Measurements from ENCODE around the gene RHBDD1. TPM values are rescaled to one million over a fixed set of nuclear protein-coding genes. Genes with fewer than 3 reads are reported as not detected.

The RHBDD1 gene
- total RNA-seq, 1 donor from 2014 or later = 90.2 TPM

GRCh38 chr2:226875438-226876225 lies 39.8 kb downstream of the RHBDD1 start:
- H3K36me3 Mint-ChIP-seq (ENCODE audit: low read depth) = peaks cover 65% of the 10 kb centered on the region
- no peak for DNase-seq
- CTCF ChIA-PET = no interaction called here
- no peaks in the 10 kb centered on the region for H3K9me3 Mint-ChIP-seq
- H3K4me3 Mint-ChIP-seq = no peak overlapping the region
- no peak for TF ChIP-seq CTCF (IDR thresholded peaks at IDR 0.05)
- intact Hi-C loops (cut with micrococcal nuclease) = loop anchor here (2.0 kb wide), 2 partner anchors 17 to 21 kb away; no protein-coding TSS in a partner anchor
- no peaks in the 10 kb centered on the region for H3K27me3 Mint-ChIP-seq
- peaks cover 39% of the 10 kb centered on the region for H3K4me1 Mint-ChIP-seq
- no peak for ATAC-seq (ENCODE audit: low read depth)
- peak overlapping the region; percentile 57 for H3K27ac Mint-ChIP-seq
- POLR2A ChIA-PET = interaction anchor here (0.8 kb wide), 1 partner anchor 30 kb away, joined by 3 read pairs; no protein-coding TSS in a partner anchor

GRCh38 chr2:226877491-226877890 lies 41.6 kb downstream of the RHBDD1 start:
- DNase-seq = no peak
- intact Hi-C loops (cut with micrococcal nuclease) = loop anchor here (2.0 kb wide), 1 partner anchor 15 kb away; no protein-coding TSS in a partner anchor
- Mint-ChIP-seq H3K36me3 (ENCODE audit: low read depth) (peaks cover 69% of the 10 kb centered on the region), H3K9me3 (no peaks in the 10 kb centered on the region), H3K27ac (no peak overlapping the region), H3K4me3 (no peak overlapping the region), H3K27me3 (no peaks in the 10 kb centered on the region), H3K4me1 (peaks cover 50% of the 10 kb centered on the region)
- ChIA-PET POLR2A (interaction anchor here (0.6 to 0.7 kb wide), 3 partner anchors 14 to 107 kb away, joined by 3 to 5 read pairs (median 5); no protein-coding TSS in a partner anchor), CTCF (no interaction called here)
- no peak for ATAC-seq (ENCODE audit: low read depth)
- no peak for TF ChIP-seq CTCF (IDR thresholded peaks at IDR 0.05)

GRCh38 chr2:226881287-226881686 lies 45.4 kb downstream of the RHBDD1 start:
- peaks cover 18% of the 10 kb centered on the region for H3K4me1 Mint-ChIP-seq
- H3K4me3 Mint-ChIP-seq = no peak overlapping the region
- ATAC-seq (ENCODE audit: low read depth) = no peak
- ChIA-PET POLR2A (no interaction called here), CTCF (no interaction called here)
- intact Hi-C loops (cut with micrococcal nuclease) = loop anchor here (5.0 kb wide), 1 partner anchor 34 kb away; no protein-coding TSS in a partner anchor
- H3K27ac Mint-ChIP-seq = no peak overlapping the region
- H3K9me3 Mint-ChIP-seq = no peaks in the 10 kb centered on the region
- peaks cover 60% of the 10 kb centered on the region for H3K36me3 Mint-ChIP-seq (ENCODE audit: low read depth)
- DNase-seq = no peak
- TF ChIP-seq CTCF (IDR thresholded peaks at IDR 0.05) = no peak
- H3K27me3 Mint-ChIP-seq = no peaks in the 10 kb centered on the region

- no peak for TF ChIP-seq CTCF (IDR thresholded peaks at IDR 0.05)
- DNase-seq (no peak), ATAC-seq (ENCODE audit: low read depth) (no peak)
- H3K4me1 Mint-ChIP-seq = peaks cover 18% of the 10 kb centered on the region
- peaks cover 53% of the 10 kb centered on the region for H3K36me3 Mint-ChIP-seq (ENCODE audit: low read depth)
- no peak overlapping the region for H3K4me3 Mint-ChIP-seq
- intact Hi-C loops (cut with micrococcal nuclease) = loop anchor here (5.0 kb wide), 1 partner anchor 35 kb away; no protein-coding TSS in a partner anchor
- CTCF ChIA-PET = no interaction called here
- no peaks in the 10 kb centered on the region for H3K9me3 Mint-ChIP-seq
- POLR2A ChIA-PET = no interaction called here
- H3K27ac Mint-ChIP-seq = no peak overlapping the region
- no peaks in the 10 kb centered on the region for H3K27me3 Mint-ChIP-seq
These were observed 46.8 kb downstream of the RHBDD1 start for GRCh38 chr2:226882606-226883005.

- DNase-seq (no peak), ATAC-seq (ENCODE audit: low read depth) (no peak)
- ChIA-PET CTCF (no interaction called here), POLR2A (no interaction called here)
- Mint-ChIP-seq H3K36me3 (ENCODE audit: low read depth) (peaks cover 53% of the 10 kb centered on the region), H3K9me3 (no peaks in the 10 kb centered on the region), H3K4me1 (peaks cover 18% of the 10 kb centered on the region), H3K4me3 (no peak overlapping the region), H3K27ac (no peak overlapping the region), H3K27me3 (no peaks in the 10 kb centered on the region)
- intact Hi-C loops (cut with micrococcal nuclease) = loop anchor here (5.0 kb wide), 1 partner anchor 36 kb away; no protein-coding TSS in a partner anchor
- no peak for TF ChIP-seq CTCF (IDR thresholded peaks at IDR 0.05)
These were observed 47.5 kb downstream of the RHBDD1 start for GRCh38 chr2:226883296-226883795.

Measured in activated B cell treated with CpG ODN at 0.5 μM for 24 hours (primary cell).